ENCODE measurements around the gene ETV6.

The ETV6 gene

GRCh38 chr12:11798856-11799501 lies 149.5 kb downstream of the ETV6 start:
- no peak overlapping the region for H3K27ac Mint-ChIP-seq
- peaks cover 8% of the 10 kb centered on the region for H3K36me3 Mint-ChIP-seq (ENCODE audit: low read depth)
- no peaks in the 10 kb centered on the region for H3K27me3 Mint-ChIP-seq (ENCODE audit: low read depth)
- H3K9me3 Mint-ChIP-seq, result no peaks in the 10 kb centered on the region
- no peak for DNase-seq (ENCODE audit: low spot score)
- H3K4me3 Mint-ChIP-seq, result peak overlapping the region; percentile 47
- H3K4me1 Mint-ChIP-seq (ENCODE audit: low read depth), result peaks cover 25% of the 10 kb centered on the region

- H3K4me3 Mint-ChIP-seq, result no peak overlapping the region
- H3K4me1 Mint-ChIP-seq (ENCODE audit: low read depth), result peaks cover 25% of the 10 kb centered on the region
- H3K27me3 Mint-ChIP-seq (ENCODE audit: low read depth), result no peaks in the 10 kb centered on the region
- no peaks in the 10 kb centered on the region for H3K9me3 Mint-ChIP-seq
- H3K36me3 Mint-ChIP-seq (ENCODE audit: low read depth), result peaks cover 8% of the 10 kb centered on the region
- DNase-seq (ENCODE audit: low spot score), result no peak
- no peak overlapping the region for H3K27ac Mint-ChIP-seq
These were observed 150.0 kb downstream of the ETV6 start for GRCh38 chr12:11799502-11799873.

- no peak overlapping the region for H3K27ac Mint-ChIP-seq
- H3K4me1 Mint-ChIP-seq (ENCODE audit: low read depth), result peaks cover 25% of the 10 kb centered on the region
- peaks cover 13% of the 10 kb centered on the region for H3K36me3 Mint-ChIP-seq (ENCODE audit: low read depth)
- DNase-seq (ENCODE audit: low spot score), result no peak
- no peaks in the 10 kb centered on the region for H3K9me3 Mint-ChIP-seq
- no peaks in the 10 kb centered on the region for H3K27me3 Mint-ChIP-seq (ENCODE audit: low read depth)
- no peak overlapping the region for H3K4me3 Mint-ChIP-seq
These were observed 152.2 kb downstream of the ETV6 start for GRCh38 chr12:11801643-11802042.

- no peaks in the 10 kb centered on the region for H3K27me3 Mint-ChIP-seq (ENCODE audit: low read depth)
- no peaks in the 10 kb centered on the region for H3K9me3 Mint-ChIP-seq
- peaks cover 12% of the 10 kb centered on the region for H3K36me3 Mint-ChIP-seq (ENCODE audit: low read depth)
- no peak for DNase-seq (ENCODE audit: low spot score)
- H3K27ac Mint-ChIP-seq, result no peak overlapping the region
- H3K4me1 Mint-ChIP-seq (ENCODE audit: low read depth), result peaks cover 13% of the 10 kb centered on the region
- H3K4me3 Mint-ChIP-seq, result no peak overlapping the region
These were observed 154.7 kb downstream of the ETV6 start for GRCh38 chr12:11804130-11804529.

GRCh38 chr12:11805043-11805442 lies 155.6 kb downstream of the ETV6 start:
- Mint-ChIP-seq H3K4me1 (ENCODE audit: low read depth) (peaks cover 10% of the 10 kb centered on the region), H3K27ac (no peak overlapping the region), H3K36me3 (ENCODE audit: low read depth) (peaks cover 12% of the 10 kb centered on the region), H3K27me3 (ENCODE audit: low read depth) (no peaks in the 10 kb centered on the region), H3K9me3 (no peaks in the 10 kb centered on the region), H3K4me3 (no peak overlapping the region)
- DNase-seq (ENCODE audit: low spot score), result no peak

GRCh38 chr12:11805680-11806079 lies 156.2 kb downstream of the ETV6 start:
- Mint-ChIP-seq H3K27me3 (ENCODE audit: low read depth) (no peaks in the 10 kb centered on the region), H3K9me3 (no peaks in the 10 kb centered on the region), H3K4me3 (no peak overlapping the region), H3K27ac (no peak overlapping the region), H3K36me3 (ENCODE audit: low read depth) (peaks cover 9% of the 10 kb centered on the region), H3K4me1 (ENCODE audit: low read depth) (peaks cover 8% of the 10 kb centered on the region)
- DNase-seq (ENCODE audit: low spot score), result no peak

GRCh38 chr12:11807458-11807857 lies 158.0 kb downstream of the ETV6 start:
- peaks cover 12% of the 10 kb centered on the region for H3K4me1 Mint-ChIP-seq (ENCODE audit: low read depth)
- H3K4me3 Mint-ChIP-seq, result no peak overlapping the region
- H3K9me3 Mint-ChIP-seq, result no peaks in the 10 kb centered on the region
- H3K36me3 Mint-ChIP-seq (ENCODE audit: low read depth), result peaks cover 7% of the 10 kb centered on the region
- no peak for DNase-seq (ENCODE audit: low spot score)
- no peak overlapping the region for H3K27ac Mint-ChIP-seq
- no peaks in the 10 kb centered on the region for H3K27me3 Mint-ChIP-seq (ENCODE audit: low read depth)

- no peak overlapping the region for H3K4me3 Mint-ChIP-seq
- H3K4me1 Mint-ChIP-seq (ENCODE audit: low read depth), result peaks cover 17% of the 10 kb centered on the region
- H3K27ac Mint-ChIP-seq, result no peak overlapping the region
- DNase-seq (ENCODE audit: low spot score), result no peak
- H3K36me3 Mint-ChIP-seq (ENCODE audit: low read depth), result peaks cover 7% of the 10 kb centered on the region
- H3K27me3 Mint-ChIP-seq (ENCODE audit: low read depth), result no peaks in the 10 kb centered on the region
- H3K9me3 Mint-ChIP-seq, result no peaks in the 10 kb centered on the region
These were observed 159.5 kb downstream of the ETV6 start for GRCh38 chr12:11808931-11809330.

GRCh38 chr12:11810206-11810545 lies 160.7 kb downstream of the ETV6 start:
- Mint-ChIP-seq H3K4me3 (no peak overlapping the region), H3K9me3 (no peaks in the 10 kb centered on the region), H3K27ac (no peak overlapping the region), H3K36me3 (ENCODE audit: low read depth) (peaks cover 7% of the 10 kb centered on the region), H3K27me3 (ENCODE audit: low read depth) (no peaks in the 10 kb centered on the region), H3K4me1 (ENCODE audit: low read depth) (peaks cover 17% of the 10 kb centered on the region)
- DNase-seq (ENCODE audit: low spot score), result no peak

GRCh38 chr12:11811008-11811407 lies 161.5 kb downstream of the ETV6 start:
- no peak overlapping the region for H3K4me3 Mint-ChIP-seq
- no peak overlapping the region for H3K27ac Mint-ChIP-seq
- no peak for DNase-seq (ENCODE audit: low spot score)
- H3K36me3 Mint-ChIP-seq (ENCODE audit: low read depth), result peaks cover 3% of the 10 kb centered on the region
- peaks cover 17% of the 10 kb centered on the region for H3K4me1 Mint-ChIP-seq (ENCODE audit: low read depth)
- no peaks in the 10 kb centered on the region for H3K27me3 Mint-ChIP-seq (ENCODE audit: low read depth)
- no peaks in the 10 kb centered on the region for H3K9me3 Mint-ChIP-seq

GRCh38 chr12:11812241-11812585 lies 162.7 kb downstream of the ETV6 start:
- Mint-ChIP-seq H3K36me3 (ENCODE audit: low read depth) (peaks cover 2% of the 10 kb centered on the region), H3K4me1 (ENCODE audit: low read depth) (peaks cover 16% of the 10 kb centered on the region), H3K9me3 (no peaks in the 10 kb centered on the region), H3K27ac (peak overlapping the region; percentile 73), H3K4me3 (peak overlapping the region; percentile 55), H3K27me3 (ENCODE audit: low read depth) (no peaks in the 10 kb centered on the region)
- DNase-seq (ENCODE audit: low spot score), result no peak

GRCh38 chr12:11812586-11813437 lies 163.3 kb downstream of the ETV6 start:
- peaks cover 13% of the 10 kb centered on the region for H3K4me1 Mint-ChIP-seq (ENCODE audit: low read depth)
- no peaks in the 10 kb centered on the region for H3K9me3 Mint-ChIP-seq
- H3K27ac Mint-ChIP-seq, result peak overlapping the region; percentile 73
- no peaks in the 10 kb centered on the region for H3K27me3 Mint-ChIP-seq (ENCODE audit: low read depth)
- peaks cover 2% of the 10 kb centered on the region for H3K36me3 Mint-ChIP-seq (ENCODE audit: low read depth)
- no peak for DNase-seq (ENCODE audit: low spot score)
- peak overlapping the region; percentile 55 for H3K4me3 Mint-ChIP-seq

- no peaks in the 10 kb centered on the region for H3K27me3 Mint-ChIP-seq (ENCODE audit: low read depth)
- no peaks in the 10 kb centered on the region for H3K9me3 Mint-ChIP-seq
- H3K4me3 Mint-ChIP-seq, result no peak overlapping the region
- no peak overlapping the region for H3K27ac Mint-ChIP-seq
- peaks cover 2% of the 10 kb centered on the region for H3K36me3 Mint-ChIP-seq (ENCODE audit: low read depth)
- no peak for DNase-seq (ENCODE audit: low spot score)
- peaks cover 13% of the 10 kb centered on the region for H3K4me1 Mint-ChIP-seq (ENCODE audit: low read depth)
These were observed 164.0 kb downstream of the ETV6 start for GRCh38 chr12:11813438-11813813.

- H3K4me3 Mint-ChIP-seq, result no peak overlapping the region
- no peaks in the 10 kb centered on the region for H3K27me3 Mint-ChIP-seq (ENCODE audit: low read depth)
- peaks cover 2% of the 10 kb centered on the region for H3K36me3 Mint-ChIP-seq (ENCODE audit: low read depth)
- H3K27ac Mint-ChIP-seq, result no peak overlapping the region
- no peaks in the 10 kb centered on the region for H3K9me3 Mint-ChIP-seq
- peaks cover 13% of the 10 kb centered on the region for H3K4me1 Mint-ChIP-seq (ENCODE audit: low read depth)
- DNase-seq (ENCODE audit: low spot score), result no peak
These were observed 164.9 kb downstream of the ETV6 start for GRCh38 chr12:11814374-11814773.

GRCh38 chr12:11815397-11815796 lies 165.9 kb downstream of the ETV6 start:
- Mint-ChIP-seq H3K27ac (no peak overlapping the region), H3K9me3 (no peaks in the 10 kb centered on the region), H3K36me3 (ENCODE audit: low read depth) (peaks cover 2% of the 10 kb centered on the region), H3K4me3 (no peak overlapping the region), H3K27me3 (ENCODE audit: low read depth) (no peaks in the 10 kb centered on the region), H3K4me1 (ENCODE audit: low read depth) (peaks cover 13% of the 10 kb centered on the region)
- no peak for DNase-seq (ENCODE audit: low spot score)

All from T-helper 2 cell treated with Interferon-gamma antibody and Interleukin-4, amounts not matched to agents 5 μg/mL and 100 μg/mL, for 36 hours (primary cell).